Smooth muscle cell (in vitro differentiated cells): ENCODE results near the gene DYNLT4. TPM values are rescaled to one million over a fixed set of nuclear protein-coding genes. Genes with fewer than 3 reads are reported as not detected.
A peak's percentile ranks its signal among the peaks of the same experiment; 100 is the strongest.

Experiments used
- DNase-seq: peaks from one replicate; lab custom pipeline; 2025; ENCODE audit not compliant: unreplicated experiment; lab: John Stamatoyannopoulos, UW
- H2AFZ ChIP-seq: fragments of 200-600 bp; sonication (generic); 2 replicates; pipeline ENCODE4 v1.6.0; 2016; ENCODE audit warnings: antibody characterized with exemption, low read depth, mild to moderate bottlenecking
- H3F3A ChIP-seq: fragments of 200-600 bp; sonication (generic); 2 replicates; pipeline ENCODE4 v1.6.0; 2017; ENCODE audit warnings: antibody characterized with exemption, low read depth
- H3K27ac ChIP-seq: fragments of 200-600 bp; sonication (generic); 2 replicates; pipeline ENCODE4 v1.5.1; 2016; ENCODE audit warnings: low read depth, mild to moderate bottlenecking
- H3K27me3 ChIP-seq: fragments of 200-600 bp; sonication (generic); 2 replicates; pipeline ENCODE4 v1.6.1; 2016; ENCODE audit warnings: low read depth, mild to moderate bottlenecking
- H3K36me3 ChIP-seq: fragments of 200-600 bp; sonication (generic); 2 replicates; pipeline ENCODE4 v1.5.1; 2016; ENCODE audit warnings: low read depth
- H3K4me1 ChIP-seq: fragments of 200-600 bp; sonication (generic); 2 replicates; pipeline ENCODE4 v1.5.1; 2016; ENCODE audit warnings: low read depth
- H3K4me2 ChIP-seq: fragments of 200-600 bp; sonication (generic); 2 replicates; pipeline ENCODE4 v1.6.0; 2016; ENCODE audit warnings: mild to moderate bottlenecking
- H3K4me3 ChIP-seq: fragments of 200-600 bp; sonication (generic); 2 replicates; pipeline ENCODE4 v1.5.1; 2016; ENCODE audit warnings: mild to moderate bottlenecking
- H3K79me2 ChIP-seq: fragments of 200-600 bp; sonication (generic); 2 replicates; pipeline ENCODE4 v1.6.0; 2016; ENCODE audit warnings: low read depth, mild to moderate bottlenecking
- H3K9ac ChIP-seq: fragments of 200-600 bp; sonication (generic); 2 replicates; pipeline ENCODE4 v1.6.0; 2016; ENCODE audit warnings: low read depth
- H3K9me3 ChIP-seq: fragments of 200-600 bp; sonication (generic); replicated peaks from 2 replicates; pipeline ENCODE4 v1.5.1; 2016; ENCODE audit warnings: low read depth
- H4K20me1 ChIP-seq: fragments of 200-600 bp; sonication (generic); 2 replicates; pipeline ENCODE4 v1.6.0; 2016; ENCODE audit warnings: low read depth
- CTCF ChIP-seq: fragments of 200-600 bp; sonication (generic); IDR thresholded peaks from 2 replicates; pipeline ENCODE4 v1.5.1; 2017; ENCODE audit warnings: borderline replicate concordance, mild to moderate bottlenecking, antibody characterized with exemption; ENCODE audit not compliant: insufficient read depth, poor library complexity, severe bottlenecking
- WGBS: methylation state at CpG from one replicate; pipeline ENCODE4 v1.1.7; 2016; ENCODE audit warnings: low lambda C conversion rate; 5-methylcytosine and 5-hydroxymethylcytosine counted together
- polyA plus RNA-seq: library from polyadenylated mRNA; unstranded; fragments of >200 nt; fragmentation: Nextera tagmentation; extraction: Ambion mirVana; gene quantifications from 2 replicates; pipeline ENCODE4 v1.2.1, GENCODE V29; 2016
- total RNA-seq: library from RNA; depleted of rRNA; stranded (reverse); fragments of >200 nt; gene quantifications from 2 replicates; pipeline ENCODE4 v1.2.3, GENCODE V29; 2014

DYNLT4 gene
- total and polyA plus RNA-seq, 2 experiments from 2014 or later, result 1.6 to 2.0 TPM

- H3K27ac ChIP-seq, result peak overlapping the region; percentile 71
- H3K36me3 ChIP-seq, result no peaks in the 10 kb centered on the region
- peak overlapping the region; percentile 78 for H3K4me2 ChIP-seq
- peaks cover 15% of the 10 kb centered on the region for H3F3A ChIP-seq
- H3K27me3 ChIP-seq, result no peaks in the 10 kb centered on the region
- no peaks in the 10 kb centered on the region for H3K9me3 ChIP-seq
- peak overlapping the region; percentile 80 for H3K9ac ChIP-seq
- DNase-seq, result no peak
- H3K4me1 ChIP-seq, result peaks cover 15% of the 10 kb centered on the region
- no peaks in the 10 kb centered on the region for H4K20me1 ChIP-seq
- H2AFZ ChIP-seq, result no peak overlapping the region
- H3K4me3 ChIP-seq, result peak overlapping the region; percentile 39
- H3K79me2 ChIP-seq, result no peaks in the 10 kb centered on the region
- WGBS, result 42% methylated on average over 25 of the region's 25 CpGs
- no peak for TF ChIP-seq CTCF
These were observed 13.4 kb upstream of the DYNLT4 start for GRCh38 chr1:44820328-44821239.

GRCh38 chr1:44819608-44820327, 12.6 kb upstream of the DYNLT4 start:
- H3K9ac ChIP-seq, result peak overlapping the region; percentile 80
- H3K27me3 ChIP-seq, result no peaks in the 10 kb centered on the region
- peak overlapping the region; percentile 78 for H3K4me2 ChIP-seq
- H3F3A ChIP-seq, result peaks cover 19% of the 10 kb centered on the region
- 2% methylated on average over 33 of the region's 33 CpGs for WGBS
- no peaks in the 10 kb centered on the region for H3K79me2 ChIP-seq
- TF ChIP-seq CTCF, result no peak
- DNase-seq, result no peak
- no peak overlapping the region for H2AFZ ChIP-seq
- H3K4me3 ChIP-seq, result peak overlapping the region; percentile 39
- H3K36me3 ChIP-seq, result no peaks in the 10 kb centered on the region
- peak overlapping the region; percentile 71 for H3K27ac ChIP-seq
- H4K20me1 ChIP-seq, result no peaks in the 10 kb centered on the region
- peaks cover 15% of the 10 kb centered on the region for H3K4me1 ChIP-seq
- no peaks in the 10 kb centered on the region for H3K9me3 ChIP-seq

- H3K4me3 ChIP-seq, result peak overlapping the region; percentile 39
- H3K27ac ChIP-seq, result peak overlapping the region; percentile 71
- H2AFZ ChIP-seq, result no peak overlapping the region
- peaks cover 19% of the 10 kb centered on the region for H3F3A ChIP-seq
- no peak for DNase-seq
- no peak for TF ChIP-seq CTCF
- no peaks in the 10 kb centered on the region for H3K9me3 ChIP-seq
- no peaks in the 10 kb centered on the region for H3K79me2 ChIP-seq
- H3K4me2 ChIP-seq, result peak overlapping the region; percentile 78
- 11% methylated on average over 13 of the region's 13 CpGs for WGBS
- H3K27me3 ChIP-seq, result no peaks in the 10 kb centered on the region
- H3K4me1 ChIP-seq, result peaks cover 15% of the 10 kb centered on the region
- peak overlapping the region; percentile 7 for H3K9ac ChIP-seq
- no peaks in the 10 kb centered on the region for H3K36me3 ChIP-seq
- no peaks in the 10 kb centered on the region for H4K20me1 ChIP-seq
These were observed 12.1 kb upstream of the DYNLT4 start for GRCh38 chr1:44819196-44819607.
